ENCODE results near the gene LIPE.

LIPE gene

GRCh38 chr19:42378225-42379215 lies 48.7 kb downstream of the LIPE start:
- DNase-seq: no peak

DNA sequence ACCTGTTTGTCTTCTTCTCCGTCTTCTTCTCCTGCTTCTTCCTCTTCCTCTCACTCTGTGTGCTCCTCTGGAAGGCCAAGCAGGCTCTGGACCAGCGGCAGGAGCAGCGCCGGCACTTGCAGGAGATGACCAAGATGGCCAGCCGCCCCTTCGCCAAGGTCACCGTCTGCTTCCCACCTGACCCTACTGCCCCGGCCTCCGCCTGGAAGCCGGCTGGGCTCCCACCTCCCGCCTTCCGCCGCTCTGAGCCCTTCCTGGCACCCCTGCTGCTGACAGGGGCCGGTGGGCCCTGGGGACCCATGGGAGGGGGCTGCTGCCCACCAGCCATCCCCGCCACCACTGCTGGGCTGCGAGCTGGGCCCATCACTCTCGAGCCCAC lies 51.0 kb downstream of the LIPE start:
- DNase-seq: no peak

DNA sequence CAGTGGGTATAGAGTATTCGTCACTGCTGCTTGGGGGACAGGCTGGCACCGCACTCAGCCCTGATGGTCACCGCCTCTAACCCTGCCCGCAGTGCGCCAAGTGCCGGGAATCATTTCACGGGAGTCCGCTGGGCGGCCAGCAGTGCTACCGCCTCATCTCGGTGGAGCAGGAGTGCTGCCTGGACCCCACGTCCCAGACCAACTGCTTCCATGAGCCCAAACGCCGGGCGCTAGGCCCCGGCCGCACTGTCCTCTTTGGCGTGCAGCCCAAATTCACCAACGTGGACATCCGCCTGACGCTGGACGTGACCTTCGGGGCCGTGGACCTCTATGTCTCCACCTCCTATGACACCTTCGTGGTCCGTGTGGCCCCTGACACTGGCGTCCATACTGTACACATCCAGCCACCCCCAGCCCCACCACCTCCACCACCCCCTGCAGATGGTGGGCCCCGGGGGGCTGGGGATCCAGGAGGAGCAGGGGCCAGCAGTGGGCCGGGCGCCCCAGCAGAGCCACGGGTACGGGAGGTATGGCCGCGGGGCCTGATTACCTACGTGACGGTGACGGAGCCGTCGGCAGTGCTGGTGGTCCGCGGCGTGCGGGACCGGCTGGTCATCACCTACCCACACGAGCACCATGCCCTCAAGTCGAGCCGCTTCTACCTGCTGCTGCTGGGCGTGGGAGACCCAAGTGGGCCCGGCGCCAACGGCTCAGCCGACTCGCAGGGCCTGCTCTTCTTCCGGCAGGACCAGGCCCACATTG lies 51.6 kb downstream of the LIPE start:
- no peak for DNase-seq

DNA sequence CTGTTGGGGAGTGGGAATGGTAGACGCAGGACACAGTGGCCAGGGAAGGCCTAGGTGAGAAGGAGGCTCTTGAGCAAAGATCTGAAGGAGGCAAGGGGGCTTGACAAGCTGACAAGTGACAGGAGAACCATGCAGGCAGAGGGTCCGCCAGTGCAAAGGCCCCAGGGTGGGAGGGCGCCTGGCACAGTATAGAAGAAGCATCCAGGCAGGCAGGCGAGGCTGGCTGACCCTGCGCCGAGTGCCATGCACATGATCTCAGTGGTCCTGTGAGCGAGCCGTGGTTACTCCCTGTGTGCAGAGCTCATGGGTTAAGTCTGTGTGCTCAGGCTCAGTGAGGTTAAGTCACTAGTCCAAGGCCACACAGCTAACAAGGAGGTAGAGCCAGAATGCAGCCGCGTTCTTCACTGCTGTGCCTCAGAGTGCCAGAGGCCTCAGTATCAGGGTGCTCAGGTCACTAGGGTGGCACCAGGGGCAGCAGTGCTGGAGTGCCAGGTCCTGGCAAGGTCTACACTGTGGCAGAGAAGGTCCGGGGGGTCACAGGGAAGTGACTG lies 52.3 kb downstream of the LIPE start:
- no peak for DNase-seq

GRCh38 chr19:42370626-42371175 lies 56.5 kb downstream of the LIPE start:
- DNase-seq: no peak

GRCh38 chr19:42370068-42370520 lies 57.1 kb downstream of the LIPE start:
- no peak for DNase-seq

- no peak for DNase-seq
Measured at GRCh38 chr19:42369433-42370067, 57.6 kb downstream of the LIPE start.

DNA sequence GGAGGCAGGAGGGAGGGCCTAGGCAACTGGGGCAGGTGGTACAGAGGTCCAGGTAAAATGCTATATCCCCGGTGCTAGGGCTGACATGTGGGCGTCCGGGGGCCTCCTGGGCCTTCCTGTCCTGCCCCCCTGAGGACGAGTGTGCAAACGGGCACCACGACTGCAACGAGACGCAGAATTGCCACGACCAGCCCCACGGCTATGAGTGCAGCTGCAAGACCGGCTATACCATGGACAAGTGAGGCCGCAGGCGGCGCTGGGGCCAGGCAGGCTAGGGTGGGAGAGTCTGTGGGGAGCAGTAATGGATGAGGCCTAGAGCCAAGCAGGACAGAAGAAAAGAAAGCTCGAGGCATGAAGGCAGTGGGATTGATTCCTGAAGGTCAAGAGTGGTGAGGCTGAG lies 58.4 kb downstream of the LIPE start:
- no peak for DNase-seq

GRCh38 chr19:42368360-42368759 lies 58.8 kb downstream of the LIPE start:
- no peak for DNase-seq

GRCh38 chr19:42367929-42368328 lies 59.3 kb downstream of the LIPE start:
- no peak for DNase-seq

GRCh38 chr19:42366673-42367072 lies 60.5 kb downstream of the LIPE start:
- no peak for DNase-seq

DNA sequence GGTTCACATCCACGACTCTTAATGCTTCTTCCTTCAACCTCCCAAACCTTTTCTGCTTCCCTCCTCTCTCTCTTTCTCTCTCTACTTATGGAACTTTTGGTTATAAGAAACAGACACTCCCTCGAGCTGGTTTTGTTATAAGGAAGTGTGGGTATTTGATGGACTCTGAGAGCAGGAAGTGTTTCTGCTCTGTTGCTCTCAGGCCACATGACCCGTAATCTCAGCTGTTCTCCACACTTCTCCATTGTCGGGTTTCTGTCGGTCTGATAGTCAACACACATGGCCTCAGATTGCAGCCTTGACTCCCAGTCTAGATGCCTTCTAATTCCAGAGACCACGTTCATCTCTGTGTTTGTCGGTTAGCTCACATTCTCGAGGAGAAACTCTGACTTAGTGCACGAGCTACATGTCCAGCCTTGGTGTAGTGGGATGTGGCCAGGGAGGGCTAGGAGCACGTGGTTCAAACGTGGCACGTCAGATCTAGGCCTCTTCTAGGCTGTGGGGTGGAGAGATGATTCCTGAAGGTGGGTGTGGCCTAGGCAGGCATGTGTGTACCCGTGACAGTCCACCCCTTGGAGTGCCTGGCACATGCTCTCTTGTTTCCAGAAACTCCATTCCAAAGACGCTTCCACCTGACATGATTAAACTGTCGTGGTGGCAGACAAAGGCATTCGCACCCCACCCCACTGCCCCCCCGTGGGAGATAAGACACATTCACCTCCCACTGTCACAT lies 63.4 kb downstream of the LIPE start:
- DNase-seq: no peak

GRCh38 chr19:42362891-42363440 lies 64.2 kb downstream of the LIPE start:
- DNase-seq: no peak

DNA sequence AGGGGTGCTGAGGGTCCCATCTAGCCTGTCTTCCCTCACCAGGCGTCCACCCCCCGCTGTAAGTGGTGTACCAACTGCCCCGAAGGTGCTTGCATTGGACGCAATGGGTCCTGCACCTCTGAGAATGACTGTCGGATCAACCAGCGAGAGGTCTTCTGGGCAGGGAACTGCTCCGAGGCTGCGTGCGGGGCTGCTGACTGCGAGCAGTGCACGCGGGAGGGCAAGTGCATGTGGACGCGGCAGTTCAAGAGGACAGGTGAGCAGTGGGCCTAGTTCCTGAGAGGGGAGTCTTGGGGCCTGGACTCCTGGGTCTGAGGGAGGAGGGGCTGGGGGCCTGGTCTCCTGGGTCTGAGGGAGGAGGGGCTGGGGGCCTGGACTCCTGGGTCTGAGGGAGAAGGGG lies 64.8 kb downstream of the LIPE start:
- no peak for DNase-seq

GRCh38 chr19:42361545-42361910 lies 65.7 kb downstream of the LIPE start:
- DNase-seq: no peak

- DNase-seq: no peak
Measured at GRCh38 chr19:42360787-42361544, 66.2 kb downstream of the LIPE start.

GRCh38 chr19:42357290-42357689 lies 69.9 kb downstream of the LIPE start:
- no peak for DNase-seq

GRCh38 chr19:42356686-42357085 lies 70.5 kb downstream of the LIPE start:
- DNase-seq: no peak

GRCh38 chr19:42355896-42356295 lies 71.3 kb downstream of the LIPE start:
- DNase-seq: no peak

GRCh38 chr19:42353341-42354015 lies 73.7 kb downstream of the LIPE start:
- DNase-seq: no peak
